Measurements from ENCODE around the gene CKAP4. TPM values are rescaled to one million over a fixed set of nuclear protein-coding genes. Genes with fewer than 3 reads are reported as not detected.

The CKAP4 gene
- total and polyA plus RNA-seq, 2 experiments from 2014 or later = 32.3 to 58.8 TPM

DNA sequence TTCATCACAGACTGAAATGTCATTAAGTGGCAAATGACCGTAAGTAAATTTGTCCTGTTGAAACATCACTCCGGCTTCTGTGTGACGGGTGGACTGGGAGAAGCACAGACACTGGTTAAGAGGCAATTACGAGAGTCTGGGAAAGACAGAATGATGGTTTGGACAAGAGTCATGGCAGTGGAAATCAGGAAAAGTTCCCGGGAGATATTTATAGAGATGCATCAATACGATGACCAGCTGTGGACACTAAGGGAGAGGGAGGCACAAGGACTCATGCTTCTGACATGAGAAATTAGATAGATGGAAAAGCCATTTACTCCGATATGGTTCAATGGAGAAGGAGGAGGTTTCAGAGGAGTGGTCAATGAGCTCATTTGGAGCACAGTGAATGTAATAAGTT, 27.3 kb downstream of the CKAP4 start (continued):
- TF ChIP-seq, protein P1, sequence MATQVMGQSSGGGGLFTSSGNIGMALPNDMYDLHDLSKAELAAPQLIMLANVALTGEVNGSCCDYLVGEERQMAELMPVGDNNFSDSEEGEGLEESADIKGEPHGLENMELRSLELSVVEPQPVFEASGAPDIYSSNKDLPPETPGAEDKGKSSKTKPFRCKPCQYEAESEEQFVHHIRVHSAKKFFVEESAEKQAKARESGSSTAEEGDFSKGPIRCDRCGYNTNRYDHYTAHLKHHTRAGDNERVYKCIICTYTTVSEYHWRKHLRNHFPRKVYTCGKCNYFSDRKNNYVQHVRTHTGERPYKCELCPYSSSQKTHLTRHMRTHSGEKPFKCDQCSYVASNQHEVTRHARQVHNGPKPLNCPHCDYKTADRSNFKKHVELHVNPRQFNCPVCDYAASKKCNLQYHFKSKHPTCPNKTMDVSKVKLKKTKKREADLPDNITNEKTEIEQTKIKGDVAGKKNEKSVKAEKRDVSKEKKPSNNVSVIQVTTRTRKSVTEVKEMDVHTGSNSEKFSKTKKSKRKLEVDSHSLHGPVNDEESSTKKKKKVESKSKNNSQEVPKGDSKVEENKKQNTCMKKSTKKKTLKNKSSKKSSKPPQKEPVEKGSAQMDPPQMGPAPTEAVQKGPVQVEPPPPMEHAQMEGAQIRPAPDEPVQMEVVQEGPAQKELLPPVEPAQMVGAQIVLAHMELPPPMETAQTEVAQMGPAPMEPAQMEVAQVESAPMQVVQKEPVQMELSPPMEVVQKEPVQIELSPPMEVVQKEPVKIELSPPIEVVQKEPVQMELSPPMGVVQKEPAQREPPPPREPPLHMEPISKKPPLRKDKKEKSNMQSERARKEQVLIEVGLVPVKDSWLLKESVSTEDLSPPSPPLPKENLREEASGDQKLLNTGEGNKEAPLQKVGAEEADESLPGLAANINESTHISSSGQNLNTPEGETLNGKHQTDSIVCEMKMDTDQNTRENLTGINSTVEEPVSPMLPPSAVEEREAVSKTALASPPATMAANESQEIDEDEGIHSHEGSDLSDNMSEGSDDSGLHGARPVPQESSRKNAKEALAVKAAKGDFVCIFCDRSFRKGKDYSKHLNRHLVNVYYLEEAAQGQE (IDR thresholded peaks at IDR 0.05; ENCODE audit: unreplicated experiment) = no peak
- TF ChIP-seq, protein P2, sequence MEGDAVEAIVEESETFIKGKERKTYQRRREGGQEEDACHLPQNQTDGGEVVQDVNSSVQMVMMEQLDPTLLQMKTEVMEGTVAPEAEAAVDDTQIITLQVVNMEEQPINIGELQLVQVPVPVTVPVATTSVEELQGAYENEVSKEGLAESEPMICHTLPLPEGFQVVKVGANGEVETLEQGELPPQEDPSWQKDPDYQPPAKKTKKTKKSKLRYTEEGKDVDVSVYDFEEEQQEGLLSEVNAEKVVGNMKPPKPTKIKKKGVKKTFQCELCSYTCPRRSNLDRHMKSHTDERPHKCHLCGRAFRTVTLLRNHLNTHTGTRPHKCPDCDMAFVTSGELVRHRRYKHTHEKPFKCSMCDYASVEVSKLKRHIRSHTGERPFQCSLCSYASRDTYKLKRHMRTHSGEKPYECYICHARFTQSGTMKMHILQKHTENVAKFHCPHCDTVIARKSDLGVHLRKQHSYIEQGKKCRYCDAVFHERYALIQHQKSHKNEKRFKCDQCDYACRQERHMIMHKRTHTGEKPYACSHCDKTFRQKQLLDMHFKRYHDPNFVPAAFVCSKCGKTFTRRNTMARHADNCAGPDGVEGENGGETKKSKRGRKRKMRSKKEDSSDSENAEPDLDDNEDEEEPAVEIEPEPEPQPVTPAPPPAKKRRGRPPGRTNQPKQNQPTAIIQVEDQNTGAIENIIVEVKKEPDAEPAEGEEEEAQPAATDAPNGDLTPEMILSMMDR (conservative IDR thresholded peaks at IDR 0.05; ENCODE audit: low read depth in 2 of 2) = no peak
- no peak for TF ChIP-seq JUNB (IDR thresholded peaks at IDR 0.05; ENCODE audit: unreplicated experiment)

DNA sequence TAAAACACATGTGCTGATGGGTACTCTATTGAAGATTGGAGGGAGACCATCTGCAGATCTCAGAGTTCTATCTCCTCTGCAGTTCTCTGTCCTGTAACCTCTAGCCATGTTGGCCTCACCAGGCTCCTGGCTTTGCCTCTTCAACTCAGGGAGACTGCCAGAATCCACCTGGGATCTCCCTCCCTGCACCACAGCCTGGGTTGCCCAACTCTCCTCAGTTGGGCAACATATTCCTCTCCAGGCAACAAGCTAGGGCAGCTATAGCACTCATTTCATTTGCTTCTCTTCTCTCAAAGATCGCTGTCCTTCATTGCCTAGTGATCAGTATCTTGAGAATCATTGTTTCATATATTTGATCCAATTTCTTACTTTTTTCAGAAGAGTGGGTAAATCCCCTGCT, 28.8 kb downstream of the CKAP4 start:
- Mint-ChIP-seq H3K9me3 (peaks cover 11% of the 10 kb centered on the region; the same call in 2 of the 3 replicates), H3K4me3 (no peak overlapping the region), H3K4me1 (peaks cover 4% of the 10 kb centered on the region; the same call in 2 of the 3 replicates), H3K27ac (no peak overlapping the region), H3K36me3 (ENCODE audit: low read depth) (no peaks in the 10 kb centered on the region), H3K27me3 (ENCODE audit: insufficient read depth, low read depth, poor library complexity) (peaks cover 3% of the 10 kb centered on the region)
- no peak for ATAC-seq
- no peak overlapping the region for H3K4me2 ChIP-seq
- H3K79me2 ChIP-seq (replicated peaks; ENCODE audit: insufficient read depth) = no peaks in the 10 kb centered on the region
- no peaks in the 10 kb centered on the region for H3K36me3 ChIP-seq (ENCODE audit: insufficient read depth)
- no peaks in the 10 kb centered on the region for H3K9me2 ChIP-seq (ENCODE audit: insufficient read depth)
- no peaks in the 10 kb centered on the region for H3K27me3 ChIP-seq (ENCODE audit: insufficient read depth)
- no peaks in the 10 kb centered on the region for H4K20me1 ChIP-seq (replicated peaks; ENCODE audit: insufficient read depth)
- DNase-seq (ENCODE audit: low spot score) = no peak
- no peaks in the 10 kb centered on the region for H3F3A ChIP-seq (replicated peaks; ENCODE audit: low read depth)
- H3K4me3 ChIP-seq = no peak overlapping the region
- H3K4me1 ChIP-seq (ENCODE audit: insufficient read depth) = no peaks in the 10 kb centered on the region
- TF ChIP-seq, protein P3, sequence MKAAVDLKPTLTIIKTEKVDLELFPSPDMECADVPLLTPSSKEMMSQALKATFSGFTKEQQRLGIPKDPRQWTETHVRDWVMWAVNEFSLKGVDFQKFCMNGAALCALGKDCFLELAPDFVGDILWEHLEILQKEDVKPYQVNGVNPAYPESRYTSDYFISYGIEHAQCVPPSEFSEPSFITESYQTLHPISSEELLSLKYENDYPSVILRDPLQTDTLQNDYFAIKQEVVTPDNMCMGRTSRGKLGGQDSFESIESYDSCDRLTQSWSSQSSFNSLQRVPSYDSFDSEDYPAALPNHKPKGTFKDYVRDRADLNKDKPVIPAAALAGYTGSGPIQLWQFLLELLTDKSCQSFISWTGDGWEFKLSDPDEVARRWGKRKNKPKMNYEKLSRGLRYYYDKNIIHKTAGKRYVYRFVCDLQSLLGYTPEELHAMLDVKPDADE (IDR thresholded peaks at IDR 0.05) = no peak
- H2AFZ ChIP-seq = no peak overlapping the region
- H3K27ac ChIP-seq (ENCODE audit: low read depth) = no peak overlapping the region

DNA sequence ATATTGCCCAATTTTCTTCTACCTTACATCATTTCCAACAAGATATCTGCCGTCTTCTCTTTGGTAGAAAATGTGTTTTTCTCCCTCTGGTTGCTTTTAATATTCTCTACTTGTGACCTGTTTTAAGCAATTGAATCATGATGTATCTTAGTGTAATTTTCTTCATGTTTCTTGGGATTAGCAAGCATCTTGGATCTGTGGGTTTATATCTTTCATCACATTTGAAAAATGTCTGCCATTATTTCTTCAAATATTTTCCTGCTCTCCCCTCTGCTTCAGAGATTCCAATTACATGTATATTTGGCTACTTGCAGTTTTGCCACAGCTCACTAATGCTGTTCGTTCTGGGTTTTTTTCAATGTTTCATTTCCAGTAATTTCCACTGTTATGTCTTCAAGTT, 30.1 kb downstream of the CKAP4 start:
- DNase-seq (ENCODE audit: low spot score) = no peak
- Histone ChIP-seq H3K4me3 (no peak overlapping the region), H3K27me3 (ENCODE audit: insufficient read depth) (no peaks in the 10 kb centered on the region), H3K79me2 (replicated peaks; ENCODE audit: insufficient read depth) (no peaks in the 10 kb centered on the region), H3K36me3 (ENCODE audit: insufficient read depth) (no peaks in the 10 kb centered on the region), H3F3A (replicated peaks; ENCODE audit: low read depth) (no peaks in the 10 kb centered on the region), H3K27ac (ENCODE audit: low read depth) (no peak overlapping the region), H3K4me1 (ENCODE audit: insufficient read depth) (no peaks in the 10 kb centered on the region), H2AFZ (no peak overlapping the region), H3K4me2 (no peak overlapping the region), H4K20me1 (replicated peaks; ENCODE audit: insufficient read depth) (no peaks in the 10 kb centered on the region), H3K9me2 (ENCODE audit: insufficient read depth) (no peaks in the 10 kb centered on the region)
- peaks cover 11% of the 10 kb centered on the region; the same call in 2 of the 3 replicates for H3K9me3 Mint-ChIP-seq
- H3K4me1 Mint-ChIP-seq = peaks cover 4% of the 10 kb centered on the region; the same call in 2 of the 3 replicates
- H3K27ac Mint-ChIP-seq = no peak overlapping the region
- H3K36me3 Mint-ChIP-seq (ENCODE audit: low read depth) = no peaks in the 10 kb centered on the region
- ATAC-seq = no peak
- peaks cover 2% of the 10 kb centered on the region for H3K27me3 Mint-ChIP-seq (ENCODE audit: insufficient read depth, low read depth, poor library complexity)
- no peak overlapping the region for H3K4me3 Mint-ChIP-seq
- TF ChIP-seq EZH2 (IDR thresholded peaks at IDR 0.05; ENCODE audit: low read depth, unreplicated experiment) = no peak
- TF ChIP-seq POLR2AphosphoS5 (IDR thresholded peaks at IDR 0.05; ENCODE audit: low read depth) = no peak
- no peak for TF ChIP-seq NANOG (IDR thresholded peaks at IDR 0.05; ENCODE audit: borderline replicate concordance)
- TF ChIP-seq, protein P2 (conservative IDR thresholded peaks at IDR 0.05; ENCODE audit: low read depth in 2 of 2) = no peak
- TF ChIP-seq ZNF331 (CRISPR knock-in tag; IDR thresholded peaks at IDR 0.05; ENCODE audit: low read depth) = no peak
- TF ChIP-seq STAT1 (IDR thresholded peaks at IDR 0.05; ENCODE audit: unreplicated experiment) = no peak
- TF ChIP-seq JUNB (IDR thresholded peaks at IDR 0.05; ENCODE audit: unreplicated experiment) = no peak
- no peak for TF ChIP-seq CREB1 (CRISPR knock-in tag; IDR thresholded peaks at IDR 0.05; ENCODE audit: low read depth)
- TF ChIP-seq ZNF114 (CRISPR knock-in tag; IDR thresholded peaks at IDR 0.05) = no peak
